ENCODE data around the gene PLD4.
"Not testable (repeated sequence)": the region's sequence is repeated elsewhere in the genome, so short reads cannot be mapped to it uniquely, and the experiment has no call there.

The PLD4 gene, protein sequence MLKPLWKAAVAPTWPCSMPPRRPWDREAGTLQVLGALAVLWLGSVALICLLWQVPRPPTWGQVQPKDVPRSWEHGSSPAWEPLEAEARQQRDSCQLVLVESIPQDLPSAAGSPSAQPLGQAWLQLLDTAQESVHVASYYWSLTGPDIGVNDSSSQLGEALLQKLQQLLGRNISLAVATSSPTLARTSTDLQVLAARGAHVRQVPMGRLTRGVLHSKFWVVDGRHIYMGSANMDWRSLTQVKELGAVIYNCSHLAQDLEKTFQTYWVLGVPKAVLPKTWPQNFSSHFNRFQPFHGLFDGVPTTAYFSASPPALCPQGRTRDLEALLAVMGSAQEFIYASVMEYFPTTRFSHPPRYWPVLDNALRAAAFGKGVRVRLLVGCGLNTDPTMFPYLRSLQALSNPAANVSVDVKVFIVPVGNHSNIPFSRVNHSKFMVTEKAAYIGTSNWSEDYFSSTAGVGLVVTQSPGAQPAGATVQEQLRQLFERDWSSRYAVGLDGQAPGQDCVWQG

GRCh38 chr14:104924421-104925213, at the start of gene PLD4:
TSS of gene PLD4 (plus strand) at chr14:104924879. CDS start at chr14:104927141, 2,262 bp downstream.
- DNase-seq (ENCODE audit: low read depth), result no peak

DNA sequence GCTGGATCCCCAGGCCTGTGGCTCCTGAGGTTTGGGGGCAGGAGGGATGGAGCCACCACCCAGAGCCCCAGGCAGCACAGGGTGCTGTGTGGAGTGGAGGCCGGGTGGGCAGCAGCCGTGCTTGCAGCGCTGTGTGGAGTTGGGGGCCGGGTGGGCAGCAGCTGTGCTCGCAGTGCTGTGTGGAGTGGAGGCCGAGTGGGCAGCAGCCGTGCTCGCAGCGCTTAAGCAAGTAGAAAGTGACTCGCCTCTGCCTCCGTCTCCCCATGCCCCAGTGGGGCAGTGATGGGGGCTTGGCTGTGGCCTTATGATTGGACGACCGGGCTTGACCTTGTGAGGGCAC, 49.3 kb upstream of the PLD4 start:
- no peak for DNase-seq (ENCODE audit: low read depth)

DNA sequence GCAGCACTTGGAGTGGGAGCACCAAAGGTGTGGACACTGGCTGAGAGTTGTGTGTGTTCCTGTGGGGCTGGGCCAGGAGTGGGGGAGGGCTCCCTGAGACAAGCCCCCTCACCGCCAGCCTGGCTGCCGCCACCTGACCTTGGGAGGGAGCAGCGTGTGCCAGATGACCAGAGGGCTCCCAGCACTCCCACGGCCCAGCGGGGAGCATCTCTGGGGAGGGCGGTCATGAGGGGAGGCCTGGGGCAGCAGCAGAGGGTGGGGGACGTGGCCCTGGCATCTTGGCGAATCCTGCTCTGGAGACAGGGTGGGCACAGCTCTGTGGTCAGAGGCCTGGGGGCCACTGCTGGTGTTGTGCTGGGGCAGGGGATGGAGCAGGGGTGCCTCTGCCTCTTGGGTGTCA, 48.9 kb upstream of the PLD4 start:
- no peak for DNase-seq (ENCODE audit: low read depth)

GRCh38 chr14:104876251-104876699, 48.4 kb upstream of the PLD4 start:
- DNase-seq (ENCODE audit: low read depth), result no peak

DNA sequence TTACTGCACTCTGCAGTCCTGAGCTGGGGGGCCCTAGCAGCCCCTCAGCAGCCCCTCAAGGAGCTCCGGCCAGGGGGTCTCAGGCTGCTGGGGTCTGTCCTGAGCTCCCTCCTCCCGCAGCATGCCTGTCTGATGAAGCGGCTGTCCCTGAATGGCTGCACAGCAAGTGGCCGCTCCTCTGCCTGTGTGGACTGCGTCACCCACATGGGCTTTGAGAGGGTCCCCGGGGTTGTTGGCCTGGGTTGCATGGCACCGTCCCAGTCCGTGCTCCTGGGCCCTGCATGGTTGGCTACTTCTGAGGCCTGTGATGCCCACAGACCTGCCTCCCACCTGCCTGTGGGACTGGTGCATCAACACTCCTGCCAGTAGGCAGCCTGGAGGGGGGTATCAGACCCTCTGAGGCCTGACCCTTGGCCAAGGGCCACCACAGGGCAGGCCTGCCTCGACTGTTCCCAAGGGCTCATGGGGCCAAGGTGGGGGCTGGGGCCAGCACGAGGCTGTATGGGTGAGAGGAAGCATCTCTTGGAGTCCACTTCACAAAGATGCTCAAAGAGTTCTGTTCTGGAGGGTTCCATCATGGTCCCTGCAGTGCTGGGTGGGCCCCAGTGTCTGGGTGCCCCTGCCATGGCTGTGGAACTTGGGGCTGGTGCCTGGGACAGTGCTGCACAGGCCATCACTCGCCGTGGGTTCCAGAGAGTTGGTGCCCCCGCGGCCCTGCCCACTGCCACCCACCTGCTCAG, 47.4 kb upstream of the PLD4 start:
- no peak for DNase-seq (ENCODE audit: low read depth)

- DNase-seq (ENCODE audit: low read depth), result no peak
Observed at GRCh38 chr14:104877806-104878550, 46.7 kb upstream of the PLD4 start.

DNA sequence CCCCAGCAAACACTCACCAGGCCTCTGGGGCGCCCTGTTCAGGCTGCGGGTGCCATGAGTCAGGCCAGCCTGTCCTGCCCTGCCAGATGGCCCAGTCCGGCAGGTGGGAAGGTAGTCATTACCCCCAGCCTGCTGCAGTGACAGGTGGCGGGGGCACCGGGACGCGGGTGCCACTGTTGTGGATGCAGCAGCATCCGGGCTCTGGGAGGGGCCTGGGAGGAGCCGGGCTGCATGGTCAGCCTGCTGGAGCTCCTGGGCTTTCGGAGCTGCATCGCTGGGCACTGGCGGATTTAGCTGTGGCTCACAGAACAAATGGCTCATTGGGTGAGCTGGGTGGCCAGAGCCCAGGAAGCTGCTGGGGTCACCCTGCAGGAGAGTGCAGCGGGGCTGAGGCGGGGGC, 46.1 kb upstream of the PLD4 start:
- DNase-seq (ENCODE audit: low read depth), result no peak

DNA sequence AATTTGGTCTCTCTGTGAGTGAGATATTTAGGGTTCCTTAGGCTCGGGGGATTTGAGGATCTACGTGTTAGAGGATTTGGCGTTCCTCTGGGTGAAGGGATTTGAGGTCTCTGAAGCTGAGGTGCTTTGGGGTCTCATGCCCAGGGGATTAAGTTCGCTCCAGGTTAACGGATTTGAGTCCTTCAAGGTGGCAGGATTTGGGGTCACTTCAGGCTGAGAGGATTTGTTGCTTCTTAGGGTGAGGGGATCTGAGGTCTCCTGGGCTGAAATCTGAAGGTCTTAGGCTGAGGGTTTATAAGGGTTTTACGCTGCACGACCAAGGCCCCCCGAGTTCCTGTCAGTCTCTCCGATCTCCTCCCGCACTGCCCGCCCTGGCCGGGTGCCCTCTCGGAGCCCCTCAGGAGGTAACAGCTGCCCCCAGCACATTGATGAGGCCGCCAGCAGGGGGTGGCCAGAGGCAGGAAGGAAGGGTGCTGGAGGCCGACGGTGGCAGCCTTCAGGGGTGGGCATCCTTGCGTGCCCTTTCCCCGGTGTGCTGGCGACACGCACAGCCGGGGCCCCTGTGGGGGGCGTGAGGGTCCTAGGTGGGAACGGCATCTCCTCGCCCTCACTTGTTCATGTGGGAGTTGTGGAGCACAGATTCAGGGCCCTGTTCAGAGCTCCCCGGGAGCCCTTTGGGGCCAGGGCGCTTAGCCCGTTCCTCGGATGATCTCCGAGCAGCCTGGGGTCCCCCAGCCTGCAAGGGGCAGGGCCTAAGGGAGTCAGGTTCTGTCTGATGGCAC, 45.3 kb upstream of the PLD4 start:
- no peak for DNase-seq (ENCODE audit: low read depth)

- DNase-seq (ENCODE audit: low read depth), result no peak
Observed at GRCh38 chr14:104879983-104880565, 44.6 kb upstream of the PLD4 start.

DNA sequence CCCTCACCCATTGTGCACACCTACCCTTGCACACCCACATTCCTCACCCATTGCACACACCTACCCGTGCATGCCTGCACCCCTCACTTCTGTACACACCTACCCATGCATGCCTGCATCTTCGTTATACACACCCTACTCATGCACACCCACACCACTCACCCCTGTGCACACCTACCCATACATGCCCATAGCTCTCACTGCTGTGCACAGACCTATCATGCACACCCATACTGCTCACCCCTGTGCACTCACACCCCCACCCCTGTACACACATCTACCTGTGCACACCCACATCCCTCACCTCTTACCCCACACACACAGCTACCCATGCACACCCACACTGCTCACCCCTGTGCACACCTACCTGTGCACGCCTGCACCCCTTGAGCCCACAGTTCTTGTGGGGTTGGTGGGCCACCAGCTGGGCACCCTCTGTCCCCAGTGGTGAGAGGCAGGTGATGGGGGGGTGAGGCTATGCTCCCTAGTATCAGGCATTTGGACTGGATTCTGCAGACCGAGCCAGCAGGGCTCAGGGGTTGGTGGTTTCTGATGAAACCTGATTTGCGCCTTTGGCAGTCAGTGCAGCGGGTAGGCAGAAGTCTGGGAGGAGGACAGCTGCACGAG, 44.0 kb upstream of the PLD4 start:
- no peak for DNase-seq (ENCODE audit: low read depth)

DNA sequence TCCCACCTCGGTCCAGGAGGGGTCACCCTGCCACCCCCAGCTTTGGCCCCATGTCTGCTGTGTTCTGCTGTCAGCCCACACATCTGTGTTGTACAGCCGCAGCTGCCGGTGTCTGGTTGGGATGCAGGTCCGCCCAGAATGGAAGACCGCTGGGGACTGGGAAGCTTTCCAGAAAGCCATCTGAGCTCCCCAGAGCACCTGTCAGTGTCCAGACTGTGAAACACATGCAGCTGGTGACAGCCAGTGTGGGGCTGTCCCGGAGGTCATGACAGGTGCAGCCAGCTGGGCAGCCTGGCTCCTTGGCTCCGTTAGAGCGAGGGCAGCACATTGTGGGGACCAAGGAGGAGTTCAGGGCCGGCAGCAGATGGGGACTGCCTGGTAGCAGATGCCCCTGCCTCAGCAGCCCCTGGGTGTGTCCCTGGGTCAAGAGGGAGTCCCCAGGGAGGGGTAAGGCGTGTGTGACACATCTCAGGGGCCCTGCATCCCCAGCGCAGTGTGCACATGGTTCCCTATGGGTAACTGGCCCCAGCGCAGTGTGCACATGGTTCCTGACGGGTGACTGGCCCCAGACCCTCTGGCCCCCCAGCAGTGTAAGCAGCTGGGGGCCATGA, 43.2 kb upstream of the PLD4 start:
- DNase-seq (ENCODE audit: low read depth), result no peak

GRCh38 chr14:104882325-104882973, 42.2 kb upstream of the PLD4 start:
- DNase-seq (ENCODE audit: low read depth), result no peak

DNA sequence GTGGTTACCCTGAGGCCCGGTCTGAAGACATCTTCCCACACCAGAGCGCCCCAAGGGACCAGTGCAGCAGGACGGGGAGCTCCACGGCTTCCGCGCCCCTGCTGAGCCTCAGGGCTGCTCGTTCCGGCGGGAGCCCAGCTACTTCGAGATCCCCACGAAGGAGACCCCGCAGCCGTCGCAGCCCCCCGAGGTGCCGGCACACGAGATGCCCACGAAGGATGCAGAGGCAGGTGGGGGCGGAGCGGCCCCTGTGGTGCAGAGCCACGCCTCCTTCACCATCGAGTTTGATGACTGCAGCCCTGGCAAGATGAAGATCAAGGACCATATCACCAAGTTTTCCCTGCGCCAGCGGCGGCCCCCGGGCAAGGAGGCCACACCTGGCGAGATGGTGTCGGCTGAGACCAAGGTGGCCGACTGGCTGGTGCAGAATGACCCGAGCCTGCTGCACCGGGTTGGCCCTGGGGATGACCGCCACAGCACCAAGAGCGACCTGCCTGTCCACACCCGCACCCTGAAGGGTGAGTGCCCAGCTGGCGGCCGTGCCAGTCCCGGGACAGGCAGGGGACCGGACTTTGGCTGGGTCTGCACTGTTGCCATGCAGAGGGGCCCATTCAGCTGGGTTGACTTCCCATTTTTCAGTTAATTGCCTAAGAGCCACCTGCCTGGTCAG, 41.6 kb upstream of the PLD4 start:
- no peak for DNase-seq (ENCODE audit: low read depth)

- DNase-seq (ENCODE audit: low read depth), result no peak
Observed at GRCh38 chr14:104883681-104884361, 40.9 kb upstream of the PLD4 start.

GRCh38 chr14:104884381-104884780, 40.3 kb upstream of the PLD4 start:
- DNase-seq (ENCODE audit: low read depth), result not testable (repeated sequence)

GRCh38 chr14:104885031-104885972, 39.4 kb upstream of the PLD4 start:
- DNase-seq (ENCODE audit: low read depth), result no peak
